GM19468 (cell line): ENCODE measurements around the gene ADORA3.
"Not testable (repeated sequence)": the region's sequence is repeated elsewhere in the genome, so short reads cannot be mapped to it uniquely, and the experiment has no call there.

Source experiments
- ATAC-seq: cut with Tn5 transposase; IDR thresholded peaks from one replicate; pipeline ENCODE4 v1.9.1; 2021; ENCODE audit warnings: mild to moderate bottlenecking, moderate library complexity, moderate number of reproducible peaks; ENCODE audit not compliant: unreplicated experiment; ENCODE audit errors: extremely low read depth

ADORA3 gene

DNA sequence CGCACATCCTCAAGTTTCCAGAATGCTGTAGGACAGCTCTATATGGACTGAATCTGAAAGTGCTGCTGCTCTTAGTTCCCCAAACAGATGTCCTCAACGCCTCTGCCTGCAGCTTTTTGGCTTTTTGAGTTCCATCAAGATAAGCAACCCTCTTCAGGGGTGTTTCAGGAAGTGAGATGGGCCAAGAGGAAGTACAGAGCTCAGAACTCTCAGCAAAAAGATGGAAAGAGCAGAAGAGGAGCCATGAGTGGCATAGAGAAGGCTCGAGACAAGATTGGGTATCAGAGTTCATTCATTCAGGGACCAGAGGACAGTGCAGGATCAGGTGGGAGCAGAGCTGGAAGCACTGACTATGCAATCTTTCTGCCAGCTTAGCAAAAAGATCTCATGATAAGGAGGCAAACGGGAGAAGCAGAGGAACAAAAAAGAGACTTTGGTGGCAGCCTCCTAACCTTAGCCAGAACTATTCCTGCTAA is at the start of gene ADORA3, which contains the start of gene TMIGD3:
ADORA3 (minus strand) TSS at position 49 of the 476 bp plus-strand sequence. CDS start 279 bp downstream, outside the sequence.
TMIGD3 (minus strand) TSS at position 49 of the 476 bp plus-strand sequence. CDS start 279 bp downstream, outside the sequence.
- no peak for ATAC-seq

DNA sequence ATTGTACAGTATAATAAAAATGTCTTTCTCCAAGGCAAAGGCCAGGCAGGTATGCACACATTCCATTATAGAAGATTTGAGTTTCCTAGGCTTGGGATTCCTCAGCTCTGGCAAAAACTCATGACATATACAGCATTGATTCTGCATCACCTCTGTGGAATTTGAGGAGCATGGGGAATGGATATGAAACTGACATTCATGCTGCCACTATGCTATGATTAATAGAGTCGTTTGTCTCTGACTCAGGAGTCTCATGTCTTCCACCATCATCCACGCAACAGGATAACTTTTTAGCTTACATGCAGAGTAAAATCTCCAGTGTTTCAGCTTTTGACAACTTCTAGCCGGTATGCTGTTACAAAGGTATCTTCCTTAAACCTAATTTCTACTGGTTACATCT is 49.8 kb upstream of the ADORA3 start:
- no peak for ATAC-seq

- ATAC-seq: no peak
These were observed 49.2 kb upstream of the ADORA3 start for GRCh38 chr1:111552587-111552986.

GRCh38 chr1:111551623-111552411 is 48.4 kb upstream of the ADORA3 start:
- ATAC-seq: no peak

DNA sequence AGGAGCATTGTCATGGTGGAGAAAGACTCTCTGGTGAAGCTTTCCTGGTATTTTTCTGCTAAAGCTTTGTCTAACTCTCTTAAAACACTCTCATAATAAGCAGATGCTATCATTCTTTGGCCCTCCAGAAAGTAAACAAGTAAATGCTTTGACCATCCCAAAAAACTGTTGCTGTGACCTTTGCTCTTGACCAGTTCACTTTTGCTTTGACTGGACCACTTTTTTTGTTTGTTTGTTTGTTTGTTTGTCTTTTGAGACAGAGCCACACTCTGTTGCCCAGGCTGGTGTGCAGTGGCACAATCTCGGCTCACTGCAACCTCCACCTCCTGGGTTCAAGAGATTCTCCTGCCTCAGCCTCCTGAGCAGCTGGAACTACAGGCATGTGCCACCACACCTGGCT is 44.4 kb upstream of the ADORA3 start:
- ATAC-seq: not testable (repeated sequence)

DNA sequence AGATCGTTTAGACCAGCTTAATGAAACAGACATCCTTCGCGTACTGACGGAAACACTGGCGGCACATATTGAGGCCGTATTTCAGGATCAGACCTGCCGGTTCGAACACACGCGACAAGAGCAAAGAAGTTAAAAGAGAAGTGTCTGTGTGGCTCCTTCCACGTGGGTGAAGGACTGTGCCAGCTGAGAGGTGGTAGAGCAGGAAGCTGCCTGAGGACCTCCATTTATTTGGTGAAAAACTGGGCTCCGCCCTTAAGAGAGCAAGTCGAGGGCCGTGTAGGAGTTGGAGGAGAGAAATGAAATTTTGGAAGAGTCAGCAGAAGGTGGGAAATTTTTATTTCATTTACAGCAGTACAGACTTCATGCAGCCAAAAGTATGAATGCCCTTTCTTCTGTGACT is 38.8 kb upstream of the ADORA3 start:
- ATAC-seq: no peak

GRCh38 chr1:111541721-111542120 is 38.3 kb upstream of the ADORA3 start:
- no peak for ATAC-seq

DNA sequence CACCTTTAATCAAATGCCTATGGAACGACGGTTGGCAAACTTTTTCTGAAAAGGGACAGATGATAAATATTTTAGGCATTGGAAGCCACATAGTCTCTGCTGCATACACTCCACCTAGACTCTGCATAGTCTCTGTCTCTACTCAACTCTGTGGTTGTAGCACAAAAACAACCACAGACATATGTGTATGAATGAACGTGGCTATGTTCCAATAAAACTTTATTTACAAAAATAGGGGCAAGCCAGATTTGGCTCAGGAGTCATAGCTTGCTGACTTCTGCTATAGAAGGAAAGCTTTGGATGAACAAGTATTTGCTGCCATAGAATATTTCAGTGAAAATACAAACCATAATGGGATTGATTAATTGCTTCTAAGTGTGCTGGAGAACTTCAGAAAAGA is 37.5 kb upstream of the ADORA3 start:
- ATAC-seq: no peak

DNA sequence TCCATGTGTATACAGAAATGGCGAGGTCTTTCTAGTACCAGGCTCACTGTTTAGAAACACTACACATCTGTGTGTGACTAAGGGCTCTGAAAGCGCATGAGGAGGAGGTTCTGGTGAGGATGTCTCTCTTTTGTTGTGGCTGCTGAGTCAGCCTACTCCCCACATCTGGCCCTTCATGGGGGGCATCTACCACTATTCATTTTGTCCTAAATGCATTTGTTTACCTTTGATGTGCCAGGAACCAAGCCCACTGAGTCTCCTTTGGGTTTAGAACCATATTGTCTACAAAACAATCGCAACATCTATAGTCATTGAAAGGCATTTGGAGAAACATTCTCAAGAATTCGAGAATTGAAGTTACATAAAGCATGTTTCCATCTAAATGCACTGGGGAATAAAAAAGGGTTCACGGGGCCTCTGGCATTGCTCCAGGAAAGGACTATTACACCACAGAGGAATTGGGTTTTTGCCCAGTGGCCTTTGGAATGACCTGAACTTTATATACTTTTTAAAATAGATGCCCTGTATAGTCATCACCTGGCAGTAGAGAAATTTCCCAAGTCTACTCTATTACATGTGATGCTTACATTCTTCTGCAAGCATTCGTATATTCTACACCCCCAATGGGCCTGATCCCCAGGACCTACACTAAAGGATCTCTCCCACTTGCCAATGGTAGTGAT is 35.1 kb upstream of the ADORA3 start:
- ATAC-seq: no peak

DNA sequence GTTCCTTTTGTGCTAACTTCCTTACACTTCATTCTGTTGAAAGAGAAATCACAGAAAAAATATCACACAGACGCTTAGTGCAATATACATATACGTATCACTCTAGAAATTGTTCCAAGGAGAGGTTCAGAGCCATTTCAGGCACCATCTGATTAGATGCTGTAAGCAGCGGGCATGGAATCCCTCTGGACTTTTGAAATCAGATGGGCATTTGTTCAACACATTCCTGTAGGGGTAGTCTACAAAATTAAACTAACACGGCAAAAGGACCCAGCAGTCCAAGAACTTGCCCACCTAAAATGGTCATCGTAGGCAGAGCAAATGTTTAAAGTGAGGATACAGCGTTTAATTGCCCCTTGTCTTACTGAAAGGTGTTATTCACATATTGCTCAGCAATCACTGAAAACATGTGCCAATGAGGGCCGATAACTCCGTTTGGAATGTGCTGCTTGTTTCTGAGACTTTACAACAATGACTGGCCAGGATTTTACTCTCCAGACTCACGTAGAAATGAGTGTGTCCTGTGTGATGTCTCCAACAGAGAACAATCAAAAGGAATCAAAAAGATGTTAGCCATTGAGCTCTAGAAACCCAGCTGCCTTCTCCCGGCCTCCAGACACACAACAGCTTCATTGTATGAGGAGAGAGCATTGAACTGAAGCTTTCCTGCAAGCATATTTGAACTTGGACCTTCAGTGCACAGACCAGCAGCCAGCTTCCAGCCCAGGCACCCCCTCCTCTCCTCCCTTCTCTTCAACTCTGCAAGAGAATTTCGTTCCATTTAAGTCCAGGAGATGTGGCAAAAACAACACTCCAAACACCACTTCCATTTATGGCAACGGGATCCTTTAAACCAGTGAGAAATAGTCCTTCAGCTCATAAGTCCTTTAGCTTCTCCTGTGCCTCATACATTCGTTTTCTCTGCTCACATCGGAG is 32.1 kb upstream of the ADORA3 start:
- ATAC-seq: no peak

DNA sequence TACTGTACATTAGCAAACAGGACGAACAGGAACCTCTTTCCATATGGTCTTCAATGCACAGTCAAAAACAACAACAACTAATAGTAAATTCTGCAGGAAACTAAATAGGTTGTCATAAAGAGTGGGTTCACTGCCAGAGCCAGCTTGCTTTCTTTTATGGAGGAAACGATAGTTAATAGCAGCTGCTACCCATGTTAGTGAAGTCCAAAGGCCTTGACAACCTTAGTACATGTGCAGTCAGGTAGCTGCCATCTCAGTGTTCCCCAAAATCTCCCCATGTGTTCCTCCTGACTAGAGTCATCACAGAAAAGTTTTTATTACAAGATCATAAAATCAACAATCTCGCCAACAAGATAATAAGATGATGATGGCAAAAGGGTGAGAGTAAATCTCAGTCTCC is 16.6 kb upstream of the ADORA3 start:
- no peak for ATAC-seq

- no peak for ATAC-seq
These were observed 14.2 kb upstream of the ADORA3 start for GRCh38 chr1:111517469-111518225.

DNA sequence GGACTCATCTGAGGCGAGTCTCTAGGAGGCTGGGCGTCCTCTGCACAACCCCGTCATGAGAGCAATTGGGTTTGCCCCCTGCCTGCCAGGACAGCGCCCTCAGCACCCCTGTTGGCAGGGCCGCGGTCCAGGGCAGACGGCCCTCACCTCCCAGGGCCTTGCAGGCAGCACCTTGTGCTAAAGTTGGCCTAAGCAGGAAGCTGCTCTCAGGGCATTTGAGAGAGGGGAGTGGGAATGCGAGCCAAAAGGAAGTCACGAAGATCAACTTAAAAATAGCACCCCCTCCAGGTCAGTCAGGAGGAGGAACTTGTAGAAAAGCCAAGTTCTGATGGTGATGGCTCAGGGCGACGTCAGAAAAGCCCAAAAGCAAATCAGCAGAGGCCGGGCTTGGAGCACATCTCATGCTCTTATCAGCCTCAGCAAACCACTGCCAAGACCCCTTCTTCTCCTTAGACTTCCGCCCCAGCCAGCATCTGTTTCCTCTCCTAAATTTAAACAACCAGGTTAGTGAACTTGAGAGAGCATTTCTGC is 12.6 kb upstream of the ADORA3 start:
- ATAC-seq: no peak

GRCh38 chr1:111515291-111516004 is 12.0 kb upstream of the ADORA3 start:
- no peak for ATAC-seq

DNA sequence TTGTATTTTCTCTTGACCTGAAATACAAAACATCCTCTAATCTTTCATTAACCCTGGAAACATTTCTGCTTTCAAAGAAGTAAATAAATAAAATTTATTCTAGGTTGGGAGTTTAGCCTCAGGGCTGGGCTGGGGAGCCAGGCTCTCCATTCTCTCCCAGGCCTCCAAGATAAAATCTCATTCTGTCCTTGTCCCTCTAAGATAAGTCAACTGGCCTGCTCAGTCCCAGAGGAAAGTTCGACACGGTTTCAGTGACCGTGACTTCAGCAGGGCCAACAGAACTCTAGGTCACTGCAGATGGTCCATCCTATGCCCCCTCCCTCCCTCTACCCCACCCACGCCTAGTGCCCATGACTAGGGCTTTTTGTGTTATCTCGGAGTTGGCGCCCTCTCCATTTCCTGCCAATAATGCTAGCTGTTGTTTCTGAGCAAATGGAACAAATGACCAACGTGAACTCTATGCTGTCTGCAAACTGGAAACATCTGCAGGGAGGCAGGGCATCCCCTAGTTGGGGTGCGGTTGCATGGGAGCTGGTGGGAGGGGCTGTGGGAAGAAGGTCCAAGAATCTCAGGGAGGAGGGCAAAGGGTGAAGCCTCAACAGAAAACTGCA is 10.1 kb upstream of the ADORA3 start:
- no peak for ATAC-seq

DNA sequence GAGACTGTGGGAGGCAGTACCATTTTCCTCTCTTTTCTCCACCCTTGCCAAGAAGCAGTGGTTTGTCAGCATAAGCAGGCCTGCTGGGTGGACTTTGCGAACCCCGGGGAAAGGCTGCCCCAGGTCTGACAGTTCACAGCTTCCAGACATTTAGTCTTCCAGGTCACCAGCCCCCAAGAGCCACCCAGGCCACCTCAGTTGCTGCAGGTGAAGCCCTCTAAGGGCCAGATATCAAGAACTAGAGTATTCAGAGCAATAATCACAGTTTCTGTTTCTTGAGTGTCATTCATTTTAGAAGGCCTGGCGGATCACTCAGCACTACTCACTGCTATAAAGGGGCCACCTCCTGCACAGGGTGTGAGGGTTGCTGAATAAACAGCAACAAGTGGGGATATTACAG is 9.5 kb upstream of the ADORA3 start:
- no peak for ATAC-seq

DNA sequence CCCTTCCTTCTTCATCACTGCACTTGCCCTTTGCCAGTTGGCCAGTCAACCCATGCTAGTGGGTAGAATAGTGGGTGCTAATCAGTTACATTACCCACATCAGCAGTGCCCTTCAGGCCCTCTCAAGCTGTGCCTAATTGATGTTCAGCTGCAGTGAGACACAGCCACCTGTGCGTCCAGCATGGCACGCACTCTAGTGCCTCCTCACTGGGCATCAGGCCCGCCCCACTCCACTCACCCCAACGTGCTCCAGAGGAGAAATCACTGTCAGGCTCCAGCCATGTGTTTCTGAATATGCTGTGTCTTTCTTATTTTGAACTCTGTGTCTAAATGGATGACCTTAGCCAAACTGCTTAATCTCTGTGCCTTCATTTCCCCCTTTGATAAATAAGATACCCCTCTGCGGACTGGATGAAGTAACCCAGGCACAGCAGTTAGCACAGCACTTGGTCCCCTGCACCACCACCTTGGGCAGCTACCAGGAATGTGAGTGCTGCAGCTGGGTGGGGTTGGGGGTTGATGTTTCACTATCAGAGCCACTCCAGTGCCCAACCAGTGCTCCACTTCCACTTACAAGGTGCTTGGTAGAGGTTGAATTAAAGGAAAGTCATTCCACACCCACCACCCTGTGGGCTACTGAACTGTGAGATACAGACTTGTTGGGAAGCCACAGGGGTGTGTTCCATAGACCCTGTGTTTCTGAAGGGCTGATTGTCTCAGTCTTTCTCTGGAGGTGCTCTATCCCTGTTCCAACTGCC is 8.9 kb upstream of the ADORA3 start:
- ATAC-seq: no peak

DNA sequence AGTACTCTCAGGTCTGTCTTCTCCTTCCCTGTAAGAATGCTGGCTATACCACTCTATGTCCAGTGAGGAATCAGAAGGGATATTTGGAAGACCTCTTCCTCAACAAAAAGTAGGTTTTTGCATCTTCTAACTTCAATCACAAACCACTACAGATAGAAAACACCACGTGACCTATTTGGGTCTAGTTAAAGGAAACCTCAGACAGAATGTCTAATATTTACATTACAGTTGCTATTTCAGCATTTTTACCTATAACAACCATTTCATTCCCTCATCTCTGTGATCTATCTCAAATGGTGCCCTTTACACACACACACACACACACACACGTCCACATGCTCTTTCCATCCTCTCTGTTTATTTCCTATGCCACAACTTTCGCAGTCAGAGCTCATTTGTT is 7.9 kb upstream of the ADORA3 start:
- no peak for ATAC-seq
